Fibroblast of villous mesenchyme (primary cell): ENCODE measurements around the gene ZBP1. TPM values are rescaled to one million over a fixed set of nuclear protein-coding genes. Genes with fewer than 3 reads are reported as not detected.

ENCODE experiments used
- DNase-seq: peaks from one replicate; pipeline ENCODE4 v3.0.0-alpha.2; 2010; ENCODE audit warnings: low read depth
- H3K4me3 ChIP-seq: 2 replicates; pipeline ENCODE4 v1.5.1; 2011; ENCODE audit warnings: low read depth, mild to moderate bottlenecking, low read length
- CTCF ChIP-seq: IDR thresholded peaks from 2 replicates; pipeline ENCODE4 v1.5.1; 2012; ENCODE audit warnings: low read depth, mild to moderate bottlenecking, low read length; ENCODE audit not compliant: insufficient read depth
- total RNA-seq: library from RNA; depleted of rRNA; stranded (reverse); fragments of >200 nt; gene quantifications from 2 replicates; pipeline ENCODE4 v1.2.3, GENCODE V29; 2012

The ZBP1 gene
- total RNA-seq, 1 donor: not detected

- DNase-seq: no peak
- no peak overlapping the region for H3K4me3 ChIP-seq
- TF ChIP-seq CTCF: no peak
Measured at GRCh38 chr20:57657535-57658446, 37.6 kb upstream of the ZBP1 start.

- no peak for DNase-seq
- H3K4me3 ChIP-seq: no peak overlapping the region
- no peak for TF ChIP-seq CTCF
Measured at GRCh38 chr20:57656821-57657534, 36.8 kb upstream of the ZBP1 start.

- no peak for TF ChIP-seq CTCF
Measured at GRCh38 chr20:57656252-57656820, 36.1 kb upstream of the ZBP1 start.

GRCh38 chr20:57655809-57656155 lies 35.6 kb upstream of the ZBP1 start:
- TF ChIP-seq CTCF: no peak
- no peak for DNase-seq

More at GRCh38 chr20:57656252-57656820, 36.1 kb upstream of the ZBP1 start:
- no peak for DNase-seq
- H3K4me3 ChIP-seq: no peak overlapping the region

GRCh38 chr20:57654998-57655808 lies 35.0 kb upstream of the ZBP1 start:
- DNase-seq: no peak
- no peak for TF ChIP-seq CTCF
- no peak overlapping the region for H3K4me3 ChIP-seq

More at GRCh38 chr20:57655809-57656155, 35.6 kb upstream of the ZBP1 start:
- H3K4me3 ChIP-seq: no peak overlapping the region

GRCh38 chr20:57654363-57654997 lies 34.3 kb upstream of the ZBP1 start:
- H3K4me3 ChIP-seq: no peak overlapping the region
- peak; percentile 94 for TF ChIP-seq CTCF
- peak; percentile 63 for DNase-seq
